ENCODE measurements around the gene TMEM107. TPM values are rescaled to one million over a fixed set of nuclear protein-coding genes. Genes with fewer than 3 reads are reported as not detected.

TMEM107 gene
- total RNA-seq, 4 donors from 2014 or later = 12.7 to 21.7 (median 15.5) TPM

- TF ChIP-seq POLR2A (IDR thresholded peaks at IDR 0.05) (no peak), CTCF (IDR thresholded peaks at IDR 0.05) (no peak)
- no peaks in the 10 kb centered on the region for H3K36me3 ChIP-seq
- H3K4me1 ChIP-seq = peaks cover 38 to 61% (median 49%) of the 10 kb centered on the region in 3 donors
- WGBS, 2 donors = 0% methylated on average over 4 to 16 of the region's 45 CpGs
- no peaks in the 10 kb centered on the region for H3K9me3 ChIP-seq
- H3K27ac ChIP-seq = peak overlapping the region; percentile 20 to 82 (median 58)
- peak overlapping the region; percentile 50 to 74 (median 66) for H3K4me3 ChIP-seq
- DNase-seq = no peak
- peaks cover 0 to 76% (median 2%) of the 10 kb centered on the region in 4 donors for H3K27me3 ChIP-seq
- intact Hi-C loops (cut with DNase I) = no loop called here
Measured at GRCh38 chr17:8126491-8127066, 49.6 kb downstream of the TMEM107 start.

- Histone ChIP-seq H3K9me3 (no peaks in the 10 kb centered on the region), H3K4me3 (peak overlapping the region; percentile 50 to 74 (median 66)), H3K4me1 (peaks cover 43 to 67% (median 54%) of the 10 kb centered on the region in 3 donors), H3K27me3 (peaks cover 0 to 81% (median 2%) of the 10 kb centered on the region in 4 donors), H3K36me3 (no peaks in the 10 kb centered on the region), H3K27ac (peak overlapping the region; percentile 20 to 82 (median 58))
- no peak for DNase-seq
- no peak for TF ChIP-seq POLR2A (IDR thresholded peaks at IDR 0.05)
- TF ChIP-seq CTCF (IDR thresholded peaks at IDR 0.05) = no peak
- WGBS, 2 donors = 0 to 1% methylated on average over 31 to 35 of the region's 35 CpGs
- intact Hi-C loops (cut with DNase I) = no loop called here
Measured at GRCh38 chr17:8125947-8126490, 50.2 kb downstream of the TMEM107 start.

- no peaks in the 10 kb centered on the region for H3K36me3 ChIP-seq
- no peaks in the 10 kb centered on the region for H3K9me3 ChIP-seq
- H3K27ac ChIP-seq = peak overlapping the region in 3 of 4 donors; percentile 29 to 82 (median 62)
- no peak for DNase-seq
- intact Hi-C loops (cut with DNase I) = no loop called here
- TF ChIP-seq CTCF (IDR thresholded peaks at IDR 0.05) = no peak
- H3K4me3 ChIP-seq = peak overlapping the region; percentile 50 to 74 (median 66)
- WGBS, 2 donors = 1 to 7% methylated on average over 11 to 23 of the region's 40 CpGs
- peaks cover 0 to 82% (median 2%) of the 10 kb centered on the region in 4 donors for H3K27me3 ChIP-seq
- peaks cover 50 to 74% (median 61%) of the 10 kb centered on the region in 3 donors for H3K4me1 ChIP-seq
Measured at GRCh38 chr17:8125154-8125946, 50.8 kb downstream of the TMEM107 start.

GRCh38 chr17:8124350-8125153, 51.6 kb downstream of the TMEM107 start:
- Histone ChIP-seq H3K4me3 (peak overlapping the region in 3 of 4 donors; percentile 58 to 74 (median 66)), H3K27ac (no peak overlapping the region), H3K36me3 (no peaks in the 10 kb centered on the region), H3K27me3 (peaks cover 0 to 74% (median 2%) of the 10 kb centered on the region in 4 donors), H3K4me1 (peaks cover 52 to 80% (median 62%) of the 10 kb centered on the region in 3 donors), H3K9me3 (no peaks in the 10 kb centered on the region)
- intact Hi-C loops (cut with DNase I) = no loop called here
- TF ChIP-seq POLR2A (IDR thresholded peaks at IDR 0.05) = no peak
- WGBS, 2 donors = 2 to 7% methylated on average over 16 to 22 of the region's 24 CpGs
- no peak for DNase-seq

GRCh38 chr17:8123695-8124349, 52.4 kb downstream of the TMEM107 start, which contains the start of gene HES7:
Gene HES7 (minus strand): TSS chr17:8124106. CDS start chr17:8124084, 22 bp downstream.
- Histone ChIP-seq H3K4me1 (peaks cover 52 to 81% (median 62%) of the 10 kb centered on the region in 3 donors), H3K27me3 (peaks cover 0 to 67% (median 2%) of the 10 kb centered on the region in 4 donors), H3K9me3 (no peaks in the 10 kb centered on the region), H3K36me3 (no peaks in the 10 kb centered on the region), H3K27ac (peak within 1 kb of the TSS in 2 of 4 donors; percentile 43 to 44), H3K4me3 (peak within 1 kb of the TSS; percentile 30 to 74 (median 62))
- intact Hi-C loops (cut with DNase I) = no loop called here
- no peak for TF ChIP-seq POLR2A (IDR thresholded peaks at IDR 0.05)
- no peak for TF ChIP-seq CTCF (IDR thresholded peaks at IDR 0.05)
- no peak for DNase-seq
- WGBS, 2 donors = 1 to 2% methylated on average over 14 to 24 of the region's 29 CpGs

Measured in esophagus squamous epithelium (tissue), 5 donors.